Activated naive CD8-positive, alpha-beta T cell treated with anti-CD3 and anti-CD28 coated beads, Interleukin-2, amount 50 U/mL, for 16 hours (primary cell): Measurements from ENCODE around the gene COL28A1.
"Not testable (repeated sequence)": the region's sequence is repeated elsewhere in the genome, so short reads cannot be mapped to it uniquely, and the experiment has no call there.

Experiments
- DNase-seq: peaks from one replicate; pipeline ENCODE4 v3.0.0-alpha.2; 2020; ENCODE audit warnings: low read depth, low spot score

The COL28A1 gene

GRCh38 chr7:7416031-7416858, 119.4 kb downstream of the COL28A1 start:
- no peak for DNase-seq

- DNase-seq, result no peak
Measured at GRCh38 chr7:7414791-7415603, 120.7 kb downstream of the COL28A1 start.

GRCh38 chr7:7408001-7408770, 127.5 kb downstream of the COL28A1 start:
- no peak for DNase-seq

- DNase-seq, result no peak
Measured at GRCh38 chr7:7405461-7405860, 130.2 kb downstream of the COL28A1 start.

- no peak for DNase-seq
Measured at GRCh38 chr7:7399707-7400106, 136.0 kb downstream of the COL28A1 start.

- no peak for DNase-seq
Measured at GRCh38 chr7:7395785-7396184, 139.9 kb downstream of the COL28A1 start.

- not testable (repeated sequence) for DNase-seq
Measured at GRCh38 chr7:7388164-7388563, 147.5 kb downstream of the COL28A1 start.

- no peak for DNase-seq
Measured at GRCh38 chr7:7385421-7385820, 150.3 kb downstream of the COL28A1 start.

- no peak for DNase-seq
Measured at GRCh38 chr7:7384228-7384627, 151.4 kb downstream of the COL28A1 start.

GRCh38 chr7:7375538-7375937, 160.1 kb downstream of the COL28A1 start:
- no peak for DNase-seq

GRCh38 chr7:7370076-7370475, 165.6 kb downstream of the COL28A1 start:
- no peak for DNase-seq

GRCh38 chr7:7369134-7369533, 166.5 kb downstream of the COL28A1 start:
- no peak for DNase-seq

GRCh38 chr7:7354674-7355073, 181.0 kb downstream of the COL28A1 start:
- no peak for DNase-seq

- DNase-seq, result no peak
Measured at GRCh38 chr7:7352845-7353244, 182.8 kb downstream of the COL28A1 start.

GRCh38 chr7:7351832-7352231, 183.8 kb downstream of the COL28A1 start:
- DNase-seq, result no peak

GRCh38 chr7:7351156-7351555, 184.5 kb downstream of the COL28A1 start:
- DNase-seq, result no peak

- no peak for DNase-seq
Measured at GRCh38 chr7:7349156-7349555, 186.5 kb downstream of the COL28A1 start.

- DNase-seq, result no peak
Measured at GRCh38 chr7:7347045-7347444, 188.6 kb downstream of the COL28A1 start.

GRCh38 chr7:7344583-7344982, 191.1 kb downstream of the COL28A1 start:
- no peak for DNase-seq

GRCh38 chr7:7335909-7336308, 199.8 kb downstream of the COL28A1 start:
- DNase-seq, result no peak

GRCh38 chr7:7335215-7335614, 200.5 kb downstream of the COL28A1 start:
- DNase-seq, result no peak

- DNase-seq, result no peak
Measured at GRCh38 chr7:7333610-7334009, 202.1 kb downstream of the COL28A1 start.
